ENCODE results near the gene APBB1. TPM values are rescaled to one million over a fixed set of nuclear protein-coding genes. Genes with fewer than 3 reads are reported as not detected.

The APBB1 gene
- total RNA-seq, 2 donors from 2014 or later, result 51.5 to 51.6 TPM

- H3K36me3 ChIP-seq (ENCODE audit: control insufficient read depth, insufficient read depth, low read length), result peaks cover 17% of the 10 kb centered on the region
- H3K27me3 ChIP-seq (ENCODE audit: control insufficient read depth, insufficient read depth, low read length, poor library complexity, severe bottlenecking), result no peaks in the 10 kb centered on the region
- Mint-ChIP-seq H3K4me3 (no peak overlapping the region), H3K4me1 (no peaks in the 10 kb centered on the region), H3K36me3 (ENCODE audit: low read depth) (peaks cover 7% of the 10 kb centered on the region), H3K27me3 (ENCODE audit: insufficient read depth) (no peaks in the 10 kb centered on the region), H3K9me3 (no peaks in the 10 kb centered on the region), H3K27ac (no peak overlapping the region)
- TF ChIP-seq CTCF (conservative IDR thresholded peaks at IDR 0.05), result no peak
- no peak overlapping the region for H3K27ac ChIP-seq (ENCODE audit: low read depth, low read length)
- H3K4me3 ChIP-seq (ENCODE audit: low read length), result no peak overlapping the region
- no peak overlapping the region for H3K9ac ChIP-seq (ENCODE audit: extremely low read depth, low read length, poor library complexity, severe bottlenecking)
- WGBS, 2 experiments (ENCODE audit: insufficient coverage in 1 of 2, insufficient read length in 1 of 2), result 93 to 99% methylated on average over 14 to 26 of the region's 26 CpGs
- no peak for DNase-seq
- no peaks in the 10 kb centered on the region for H3K4me1 ChIP-seq (ENCODE audit: control insufficient read depth, insufficient read depth, low read length)
- no peaks in the 10 kb centered on the region for H3K9me3 ChIP-seq (ENCODE audit: control insufficient read depth, low read length)
Observed at GRCh38 chr11:6457581-6458320, 38.9 kb upstream of the APBB1 start.

DNA sequence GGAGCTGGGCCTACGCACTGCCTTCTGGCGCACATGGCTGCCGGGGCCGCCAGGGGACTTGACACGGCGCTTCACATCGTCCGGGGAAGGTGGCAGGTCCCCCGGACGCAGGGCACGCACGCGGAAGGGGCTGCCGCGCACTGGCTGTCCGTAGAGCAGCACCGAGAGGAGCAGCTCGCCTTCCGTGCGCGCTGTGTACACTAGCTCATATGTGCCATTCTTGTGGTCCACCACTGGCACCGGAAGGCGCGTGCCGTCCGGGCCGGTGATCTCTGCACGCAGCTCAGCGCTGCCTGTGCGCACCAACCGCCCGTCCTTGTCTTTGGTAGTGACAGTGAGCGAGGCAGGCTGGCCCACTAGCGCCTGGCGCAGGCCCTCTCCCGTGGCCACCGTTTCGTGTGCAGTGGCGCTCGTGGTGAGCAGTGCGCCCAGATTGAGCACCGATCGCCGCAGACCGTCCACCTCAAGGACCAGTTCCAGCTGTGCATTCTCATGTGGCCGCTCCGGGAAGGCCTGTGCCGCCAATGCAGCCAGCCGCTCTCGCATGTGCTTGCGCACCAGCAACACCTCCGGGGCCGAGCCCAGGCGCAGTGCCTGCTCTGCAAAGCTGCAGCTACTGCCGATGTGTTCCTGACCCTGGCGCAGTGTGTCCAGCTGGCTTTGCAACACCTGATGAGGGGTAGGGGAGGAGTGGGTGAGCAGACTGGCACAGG is 37.6 kb upstream of the APBB1 start:
- Histone ChIP-seq H3K27ac (ENCODE audit: low read depth, low read length) (no peak overlapping the region), H3K36me3 (ENCODE audit: control insufficient read depth, insufficient read depth, low read length) (peaks cover 24% of the 10 kb centered on the region), H3K9ac (ENCODE audit: extremely low read depth, low read length, poor library complexity, severe bottlenecking) (no peak overlapping the region), H3K27me3 (ENCODE audit: control insufficient read depth, insufficient read depth, low read length, poor library complexity, severe bottlenecking) (no peaks in the 10 kb centered on the region), H3K4me3 (ENCODE audit: low read length) (no peak overlapping the region), H3K4me1 (ENCODE audit: control insufficient read depth, insufficient read depth, low read length) (no peaks in the 10 kb centered on the region), H3K9me3 (ENCODE audit: control insufficient read depth, low read length) (no peaks in the 10 kb centered on the region)
- WGBS, 2 experiments (ENCODE audit: insufficient coverage in 1 of 2, insufficient read length in 1 of 2), result 96% methylated on average over 52 to 56 of the region's 56 CpGs
- H3K4me1 Mint-ChIP-seq, result no peaks in the 10 kb centered on the region
- no peak for DNase-seq
- no peaks in the 10 kb centered on the region for H3K9me3 Mint-ChIP-seq
- H3K27me3 Mint-ChIP-seq (ENCODE audit: insufficient read depth), result no peaks in the 10 kb centered on the region
- TF ChIP-seq CTCF (conservative IDR thresholded peaks at IDR 0.05), result no peak
- H3K36me3 Mint-ChIP-seq (ENCODE audit: low read depth), result peaks cover 7% of the 10 kb centered on the region
- H3K4me3 Mint-ChIP-seq, result no peak overlapping the region
- H3K27ac Mint-ChIP-seq, result no peak overlapping the region

- Histone ChIP-seq H3K27ac (ENCODE audit: low read depth, low read length) (no peak overlapping the region), H3K36me3 (ENCODE audit: control insufficient read depth, insufficient read depth, low read length) (peaks cover 38% of the 10 kb centered on the region), H3K4me3 (ENCODE audit: low read length) (no peak overlapping the region), H3K27me3 (ENCODE audit: control insufficient read depth, insufficient read depth, low read length, poor library complexity, severe bottlenecking) (no peaks in the 10 kb centered on the region), H3K9me3 (ENCODE audit: control insufficient read depth, low read length) (no peaks in the 10 kb centered on the region), H3K4me1 (ENCODE audit: control insufficient read depth, insufficient read depth, low read length) (no peaks in the 10 kb centered on the region), H3K9ac (ENCODE audit: extremely low read depth, low read length, poor library complexity, severe bottlenecking) (no peak overlapping the region)
- H3K36me3 Mint-ChIP-seq (ENCODE audit: low read depth), result peaks cover 7% of the 10 kb centered on the region
- no peaks in the 10 kb centered on the region for H3K4me1 Mint-ChIP-seq
- no peak overlapping the region for H3K27ac Mint-ChIP-seq
- 70 to 83% methylated on average over 1 to 2 of the region's 2 CpGs for WGBS, 2 experiments (ENCODE audit: insufficient coverage in 1 of 2, insufficient read length in 1 of 2)
- no peak overlapping the region for H3K4me3 Mint-ChIP-seq
- no peak for TF ChIP-seq CTCF (conservative IDR thresholded peaks at IDR 0.05)
- no peaks in the 10 kb centered on the region for H3K27me3 Mint-ChIP-seq (ENCODE audit: insufficient read depth)
- DNase-seq, result no peak
- no peaks in the 10 kb centered on the region for H3K9me3 Mint-ChIP-seq
Observed at GRCh38 chr11:6455070-6455469, 36.2 kb upstream of the APBB1 start.

Data from endodermal cell (in vitro differentiated cells).